ENCODE measurements around the gene EHBP1L1.
A peak's percentile ranks its signal among the peaks of the same experiment; 100 is the strongest.

EHBP1L1 gene

DNA sequence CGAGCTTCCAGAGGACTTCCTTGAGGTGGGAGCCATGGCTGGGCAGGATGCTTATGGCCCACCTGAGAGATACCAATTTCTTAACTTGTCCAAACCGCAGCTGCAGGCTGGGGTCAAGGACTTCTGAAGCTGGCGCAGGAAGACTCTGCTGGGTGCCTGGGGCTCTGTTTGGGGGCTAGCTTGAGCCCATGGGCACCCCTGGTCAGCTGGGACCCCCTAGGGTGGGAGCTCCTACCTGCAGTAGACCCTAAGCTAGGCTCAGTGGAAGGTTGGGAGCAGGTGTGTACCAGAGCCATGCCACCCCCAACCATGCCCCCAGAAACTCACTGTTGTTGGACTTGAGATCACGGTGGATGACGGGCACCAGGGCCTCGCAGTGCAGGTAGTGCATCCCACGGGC, 36.8 kb downstream of the EHBP1L1 start:
- Histone ChIP-seq H3K4me3 (ENCODE audit: low read depth in 1 of 2, low read length in 1 of 2) (peak overlapping the region; percentile 88 to 96), H3K9me3 (no peaks in the 10 kb centered on the region), H3K4me1 (ENCODE audit: control insufficient read depth in 1 of 2, insufficient read depth in 1 of 2, low read depth in 1 of 2, low read length in 1 of 2) (peaks cover 63 to 74% of the 10 kb centered on the region in 2 experiments), H3K27ac (peak overlapping the region; percentile 98), H3K27me3 (no peaks in the 10 kb centered on the region), H3K36me3 (peaks cover 50% of the 10 kb centered on the region)
- TF ChIP-seq, protein P1, sequence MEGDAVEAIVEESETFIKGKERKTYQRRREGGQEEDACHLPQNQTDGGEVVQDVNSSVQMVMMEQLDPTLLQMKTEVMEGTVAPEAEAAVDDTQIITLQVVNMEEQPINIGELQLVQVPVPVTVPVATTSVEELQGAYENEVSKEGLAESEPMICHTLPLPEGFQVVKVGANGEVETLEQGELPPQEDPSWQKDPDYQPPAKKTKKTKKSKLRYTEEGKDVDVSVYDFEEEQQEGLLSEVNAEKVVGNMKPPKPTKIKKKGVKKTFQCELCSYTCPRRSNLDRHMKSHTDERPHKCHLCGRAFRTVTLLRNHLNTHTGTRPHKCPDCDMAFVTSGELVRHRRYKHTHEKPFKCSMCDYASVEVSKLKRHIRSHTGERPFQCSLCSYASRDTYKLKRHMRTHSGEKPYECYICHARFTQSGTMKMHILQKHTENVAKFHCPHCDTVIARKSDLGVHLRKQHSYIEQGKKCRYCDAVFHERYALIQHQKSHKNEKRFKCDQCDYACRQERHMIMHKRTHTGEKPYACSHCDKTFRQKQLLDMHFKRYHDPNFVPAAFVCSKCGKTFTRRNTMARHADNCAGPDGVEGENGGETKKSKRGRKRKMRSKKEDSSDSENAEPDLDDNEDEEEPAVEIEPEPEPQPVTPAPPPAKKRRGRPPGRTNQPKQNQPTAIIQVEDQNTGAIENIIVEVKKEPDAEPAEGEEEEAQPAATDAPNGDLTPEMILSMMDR (IDR thresholded peaks at IDR 0.05): no peak

- TF ChIP-seq, protein P1 (IDR thresholded peaks at IDR 0.05): no peak
- Histone ChIP-seq H3K4me3 (ENCODE audit: low read depth in 1 of 2, low read length in 1 of 2) (peak overlapping the region; percentile 88 to 96), H3K9me3 (no peaks in the 10 kb centered on the region), H3K27me3 (no peaks in the 10 kb centered on the region), H3K4me1 (ENCODE audit: control insufficient read depth in 1 of 2, insufficient read depth in 1 of 2, low read depth in 1 of 2, low read length in 1 of 2) (peaks cover 63 to 74% of the 10 kb centered on the region in 2 experiments), H3K36me3 (peaks cover 50% of the 10 kb centered on the region), H3K27ac (peak overlapping the region; percentile 98)
Measured at GRCh38 chr11:65613091-65613928, 37.5 kb downstream of the EHBP1L1 start.

DNA sequence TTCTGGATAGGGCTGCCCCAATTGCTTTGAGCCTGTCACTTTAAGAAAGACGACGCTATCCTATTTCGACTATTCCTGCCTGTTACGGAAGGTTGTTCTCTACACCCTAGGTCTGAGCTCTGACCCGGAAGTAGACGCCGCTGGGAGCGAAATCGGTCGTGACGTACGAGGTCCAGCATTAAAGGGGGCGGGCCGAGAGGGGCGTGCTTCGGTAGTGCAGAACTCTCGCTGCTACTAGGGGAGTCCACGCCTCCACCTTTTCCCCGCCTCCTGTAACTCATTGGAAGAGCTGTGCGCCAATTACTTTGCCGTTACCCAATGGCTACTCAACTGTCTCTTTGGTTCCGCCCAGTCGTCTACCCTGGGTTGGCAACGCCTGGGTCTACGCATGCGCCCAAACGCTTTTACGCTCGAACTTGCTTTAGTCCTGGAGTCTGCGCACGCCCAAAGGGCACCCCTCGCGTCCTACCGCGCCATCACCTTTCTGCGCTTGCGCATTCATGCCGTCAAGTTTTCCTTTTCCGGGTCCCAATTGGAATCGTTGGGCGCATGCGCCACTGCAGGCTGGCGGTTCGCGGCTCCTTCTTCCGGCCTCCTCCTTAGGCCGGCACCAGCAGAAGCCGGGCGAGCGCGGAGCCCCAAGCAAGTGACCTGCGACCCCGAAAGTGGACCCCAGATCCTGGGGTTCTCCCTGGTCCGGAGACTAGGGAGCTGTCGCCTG, 39.5 kb downstream of the EHBP1L1 start, which contains the start of gene PCNX3:
TSS of gene PCNX3 (plus strand) at position 548 of the 721 bp plus-strand sequence. CDS start 536 bp downstream, outside the sequence.
- no peaks in the 10 kb centered on the region for H3K9me3 ChIP-seq
- peaks cover 50% of the 10 kb centered on the region for H3K36me3 ChIP-seq
- TF ChIP-seq, protein P1 (IDR thresholded peaks at IDR 0.05): peak; percentile 17
- no peaks in the 10 kb centered on the region for H3K27me3 ChIP-seq
- peak within 1 kb of the TSS; percentile 98 for H3K27ac ChIP-seq
- peaks cover 46 to 53% of the 10 kb centered on the region in 2 experiments for H3K4me1 ChIP-seq (ENCODE audit: control insufficient read depth in 1 of 2, insufficient read depth in 1 of 2, low read depth in 1 of 2, low read length in 1 of 2)
- peak within 1 kb of the TSS; percentile 88 to 96 for H3K4me3 ChIP-seq (ENCODE audit: low read depth in 1 of 2, low read length in 1 of 2)

DNA sequence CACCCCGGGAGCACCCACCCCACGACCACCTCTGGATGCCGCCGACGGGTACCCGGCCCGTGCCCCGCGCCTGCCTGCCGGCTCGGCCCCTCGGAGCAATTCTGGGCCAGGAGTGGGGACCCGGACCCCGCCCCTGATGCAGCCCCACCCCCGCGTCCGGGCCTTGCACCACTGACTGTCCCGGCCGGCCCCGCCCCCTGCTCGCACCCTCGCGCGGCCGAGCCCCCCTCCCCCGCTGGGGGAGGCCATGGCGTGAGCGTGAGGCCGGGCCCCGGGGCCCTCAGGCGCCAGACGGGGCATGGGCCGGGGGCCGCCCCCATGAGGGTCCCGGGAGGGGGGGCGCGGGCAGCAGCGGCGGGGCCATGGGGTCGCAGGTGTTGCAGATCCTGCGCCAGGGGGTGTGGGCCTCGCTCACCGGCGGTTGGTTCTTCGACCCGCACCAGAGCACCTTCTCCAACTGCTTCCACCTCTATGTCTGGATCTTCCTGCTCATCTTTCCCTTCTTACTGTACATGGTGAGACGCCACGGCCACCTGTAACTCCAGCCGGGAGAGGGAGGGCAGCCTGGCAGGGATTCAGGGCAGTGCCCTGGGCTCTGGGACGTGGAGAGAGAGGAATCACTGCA, 40.2 kb downstream of the EHBP1L1 start:
- Histone ChIP-seq H3K9me3 (no peaks in the 10 kb centered on the region), H3K36me3 (peaks cover 53% of the 10 kb centered on the region), H3K27ac (peak overlapping the region; percentile 98), H3K4me3 (ENCODE audit: low read depth in 1 of 2, low read length in 1 of 2) (peak overlapping the region; percentile 88 to 96), H3K27me3 (no peaks in the 10 kb centered on the region), H3K4me1 (ENCODE audit: control insufficient read depth in 1 of 2, insufficient read depth in 1 of 2, low read depth in 1 of 2, low read length in 1 of 2) (peaks cover 39 to 46% of the 10 kb centered on the region in 2 experiments)
- TF ChIP-seq, protein P1 (IDR thresholded peaks at IDR 0.05): no peak

GRCh38 chr11:65616575-65617001, 40.7 kb downstream of the EHBP1L1 start:
- peak overlapping the region; percentile 88 to 96 for H3K4me3 ChIP-seq (ENCODE audit: low read depth in 1 of 2, low read length in 1 of 2)
- H3K36me3 ChIP-seq: peaks cover 58% of the 10 kb centered on the region
- TF ChIP-seq, protein P1 (IDR thresholded peaks at IDR 0.05): no peak
- H3K27me3 ChIP-seq: no peaks in the 10 kb centered on the region
- peaks cover 34 to 41% of the 10 kb centered on the region in 2 experiments for H3K4me1 ChIP-seq (ENCODE audit: control insufficient read depth in 1 of 2, insufficient read depth in 1 of 2, low read depth in 1 of 2, low read length in 1 of 2)
- no peaks in the 10 kb centered on the region for H3K9me3 ChIP-seq
- peak overlapping the region; percentile 98 for H3K27ac ChIP-seq

All from neutrophil (primary cell).